K562 (cell line): Measurements from ENCODE around the gene TENM4.

Experiments
- CHD2 ChIP-seq: IDR thresholded peaks from 2 replicates; pipeline ENCODE4 v1.6.1; 2011; ENCODE audit warnings: low read depth, low read length
- CREBBP ChIP-seq: IDR thresholded peaks from one replicate; pipeline ENCODE4 v1.6.1; 2012; ENCODE audit warnings: low read depth, mild to moderate bottlenecking, control low read depth, inconsistent platforms, low read length
- ETV6 ChIP-seq, 3 experiments: fragments of 150-350 bp in 1 of 3; sonication (generic) in 1 of 3; formaldehyde crosslinking in 1 of 3; IDR thresholded peaks; 2 replicates each; pipeline versions ENCODE4 v1.6.1 to v1.8.0; 2014 to 2022; ENCODE audit warnings: borderline replicate concordance in 2 of 3, low read depth in 2 of 3, antibody characterized with exemption in 1 of 3, low read length in 1 of 3, mild to moderate bottlenecking in 1 of 3, missing genetic modification reagents in 1 of 3
- EZH2 ChIP-seq: IDR thresholded peaks from 2 replicates; pipeline ENCODE4 v1.6.1; 2012; ENCODE audit warnings: low read depth, mild to moderate bottlenecking, inconsistent platforms, low read length, borderline replicate concordance
- PCBP1 ChIP-seq: fragments of 200-400 bp; formaldehyde crosslinking; IDR thresholded peaks from 2 replicates; pipeline ENCODE4 v1.6.1; 2018; ENCODE audit warnings: mild to moderate bottlenecking, low read depth, low read length; ENCODE audit not compliant: poor library complexity, severe bottlenecking
- TF ChIP-seq, protein P1 (sequence below), 3 experiments: IDR thresholded peaks in 2 of 3; conservative IDR thresholded peaks in 1 of 3; 2 replicates each; pipeline ENCODE4 v1.5.1; 2011 to 2012; ENCODE audit warnings: low read length in 3 of 3, mild to moderate bottlenecking in 3 of 3, control low read depth in 2 of 3, improper control_type of control experiment in 1 of 3, inconsistent platforms in 1 of 3, low read depth in 1 of 3, mixed read lengths in 1 of 3, moderate library complexity in 1 of 3; ENCODE audit not compliant: insufficient read depth in 2 of 3

DNA sequence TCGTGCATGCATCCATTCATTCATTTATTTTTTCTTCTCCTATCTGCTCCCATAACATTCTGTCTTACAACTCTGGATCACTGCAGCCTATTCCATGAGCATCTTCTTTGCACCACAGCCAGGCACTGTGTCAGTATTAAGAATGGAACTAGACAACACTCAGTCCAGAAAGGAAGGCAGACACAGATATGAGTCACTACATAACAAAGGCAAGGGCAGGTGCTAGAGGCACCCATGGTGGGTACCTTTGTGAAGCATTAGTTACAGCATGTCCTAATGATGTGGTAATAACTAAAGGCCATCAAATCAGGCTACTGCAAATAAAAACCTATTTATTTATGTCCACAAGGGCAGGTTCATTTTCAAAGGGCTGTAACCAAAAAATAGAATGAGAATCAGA is 28.1 kb downstream of the TENM4 start:
- no peak for TF ChIP-seq CREBBP
- no peak for TF ChIP-seq PCBP1
- no peak for TF ChIP-seq ETV6 (IDR thresholded peaks at IDR 0.05; ENCODE audit: borderline replicate concordance in 1 of 2, low read depth in 2 of 2, low read length in 1 of 2)
- no peak for TF ChIP-seq ETV6 (CRISPR knock-in tag; IDR thresholded peaks at IDR 0.05; ENCODE audit: borderline replicate concordance)
- TF ChIP-seq EZH2: no peak
- TF ChIP-seq, protein P1, sequence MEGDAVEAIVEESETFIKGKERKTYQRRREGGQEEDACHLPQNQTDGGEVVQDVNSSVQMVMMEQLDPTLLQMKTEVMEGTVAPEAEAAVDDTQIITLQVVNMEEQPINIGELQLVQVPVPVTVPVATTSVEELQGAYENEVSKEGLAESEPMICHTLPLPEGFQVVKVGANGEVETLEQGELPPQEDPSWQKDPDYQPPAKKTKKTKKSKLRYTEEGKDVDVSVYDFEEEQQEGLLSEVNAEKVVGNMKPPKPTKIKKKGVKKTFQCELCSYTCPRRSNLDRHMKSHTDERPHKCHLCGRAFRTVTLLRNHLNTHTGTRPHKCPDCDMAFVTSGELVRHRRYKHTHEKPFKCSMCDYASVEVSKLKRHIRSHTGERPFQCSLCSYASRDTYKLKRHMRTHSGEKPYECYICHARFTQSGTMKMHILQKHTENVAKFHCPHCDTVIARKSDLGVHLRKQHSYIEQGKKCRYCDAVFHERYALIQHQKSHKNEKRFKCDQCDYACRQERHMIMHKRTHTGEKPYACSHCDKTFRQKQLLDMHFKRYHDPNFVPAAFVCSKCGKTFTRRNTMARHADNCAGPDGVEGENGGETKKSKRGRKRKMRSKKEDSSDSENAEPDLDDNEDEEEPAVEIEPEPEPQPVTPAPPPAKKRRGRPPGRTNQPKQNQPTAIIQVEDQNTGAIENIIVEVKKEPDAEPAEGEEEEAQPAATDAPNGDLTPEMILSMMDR (IDR thresholded peaks at IDR 0.05 in 2 of 3, conservative IDR thresholded peaks at IDR 0.05 in 1 of 3; ENCODE audit: insufficient read depth in 2 of 3, low read depth in 1 of 3, low read length in 3 of 3): no peak
- TF ChIP-seq CHD2: no peak
